G401.6 (cell line): Measurements from ENCODE around the gene WDFY2.
"Not testable (repeated sequence)": the region's sequence is repeated elsewhere in the genome, so short reads cannot be mapped to it uniquely, and the experiment has no call there.

Experiments
- FAIRE-seq: peaks from 2 replicates; lab custom pipeline; 2012; peaks lifted over from hg19 to GRCh38; lab: Jason Lieb, UNC

WDFY2 gene

GRCh38 chr13:51583875-51584730 lies at the start of gene WDFY2:
TSS of gene WDFY2 (plus strand) at chr13:51584462. CDS start at chr13:51584688, 226 bp downstream.
- peak; percentile 99 for FAIRE-seq

- FAIRE-seq = no peak
These were observed 45.6 kb upstream of the WDFY2 start for GRCh38 chr13:51538591-51539179.

- no peak for FAIRE-seq
These were observed 44.4 kb upstream of the WDFY2 start for GRCh38 chr13:51539887-51540286.

GRCh38 chr13:51541037-51541436 lies 43.2 kb upstream of the WDFY2 start:
- FAIRE-seq = no peak

- FAIRE-seq = no peak
These were observed 42.4 kb upstream of the WDFY2 start for GRCh38 chr13:51541809-51542258.

- FAIRE-seq = no peak
These were observed 41.7 kb upstream of the WDFY2 start for GRCh38 chr13:51542346-51543242.

- FAIRE-seq = not testable (repeated sequence)
These were observed 38.8 kb upstream of the WDFY2 start for GRCh38 chr13:51545446-51545845.

GRCh38 chr13:51547425-51548176 lies 36.7 kb upstream of the WDFY2 start:
- peak; percentile 66 for FAIRE-seq

GRCh38 chr13:51549050-51549449 lies 35.2 kb upstream of the WDFY2 start:
- no peak for FAIRE-seq

GRCh38 chr13:51549593-51549992 lies 34.7 kb upstream of the WDFY2 start:
- no peak for FAIRE-seq

GRCh38 chr13:51550151-51550550 lies 34.1 kb upstream of the WDFY2 start:
- no peak for FAIRE-seq

GRCh38 chr13:51551416-51551815 lies 32.8 kb upstream of the WDFY2 start:
- no peak for FAIRE-seq

GRCh38 chr13:51552027-51552426 lies 32.2 kb upstream of the WDFY2 start:
- FAIRE-seq = no peak

- FAIRE-seq = no peak
These were observed 30.7 kb upstream of the WDFY2 start for GRCh38 chr13:51553531-51553930.

GRCh38 chr13:51556740-51557139 lies 27.5 kb upstream of the WDFY2 start:
- no peak for FAIRE-seq

- FAIRE-seq = no peak
These were observed 26.8 kb upstream of the WDFY2 start for GRCh38 chr13:51557438-51557837.

GRCh38 chr13:51557875-51558612 lies 26.2 kb upstream of the WDFY2 start:
- FAIRE-seq = no peak

- FAIRE-seq = no peak
These were observed 24.1 kb upstream of the WDFY2 start for GRCh38 chr13:51559946-51560735.

- no peak for FAIRE-seq
These were observed 22.1 kb upstream of the WDFY2 start for GRCh38 chr13:51562011-51562671.

GRCh38 chr13:51564252-51564651 lies 20.0 kb upstream of the WDFY2 start:
- FAIRE-seq = no peak
